B cell (primary cell): ENCODE measurements around the gene PROB1. TPM values are rescaled to one million over a fixed set of nuclear protein-coding genes. Genes with fewer than 3 reads are reported as not detected.

Experiments used
- ATAC-seq: fragments of 200-7000 bp; cut with Tn5 transposase; one replicate; pipeline ENCODE4 v1.10.0; 2021; ENCODE audit warnings: low read depth, mild to moderate bottlenecking, moderate number of reproducible peaks, moderate library complexity
- CTCF ChIA-PET: fragments of 350-600 bp; sonication (Branson Sonifier 250); formaldehyde crosslinking; loops from one replicate; lab custom pipeline; 2021; ENCODE audit warnings: antibody characterized with exemption, inconsistent platforms; lab: Charles Lee
- POLR2A ChIA-PET: fragments of 350-600 bp; sonication (Branson Sonifier 250); formaldehyde crosslinking; loops from one replicate; lab custom pipeline; 2021; ENCODE audit warnings: antibody characterized with exemption; lab: Charles Lee
- DNase-seq: peaks from one replicate; pipeline ENCODE4 v3.0.0; 2013
- H2AFZ ChIP-seq: 2 replicates; pipeline ENCODE4 v1.6.1; 2012; ENCODE audit warnings: mild to moderate bottlenecking, low read depth, low read length; ENCODE audit not compliant: insufficient read depth, poor library complexity, severe bottlenecking
- H3K27ac ChIP-seq, 2 donors: 1 replicate in 1 of 2; 2 replicates in 1 of 2; pipeline ENCODE4 v1.5.1; 2012 to 2013; ENCODE audit warnings: low read length in 2 of 2, mild to moderate bottlenecking in 2 of 2, moderate library complexity in 1 of 2
- H3K27me3 ChIP-seq, 4 experiments: fragments of 200-600 bp in 1 of 4; sonication (generic) in 1 of 4; replicated peaks in 1 of 4; 1 replicate in 2 of 4; 2 replicates in 2 of 4; pipeline versions ENCODE4 v1.6.1 to v1.7.0; 2013 to 2016; ENCODE audit warnings: low read length in 3 of 4, mild to moderate bottlenecking in 2 of 4, mixed read lengths in 1 of 4, moderate library complexity in 1 of 4; ENCODE audit not compliant: insufficient read depth in 4 of 4, control insufficient read depth in 3 of 4; ENCODE audit errors: control extremely low read depth in 1 of 4
- H3K36me3 ChIP-seq, 2 experiments: replicated peaks in 1 of 2; 1 replicate in 1 of 2; 2 replicates in 1 of 2; pipeline versions ENCODE4 v1.6.1 to v1.7.1; 2013; ENCODE audit warnings: low read length in 1 of 2; ENCODE audit not compliant: insufficient read depth in 2 of 2, control insufficient read depth in 1 of 2; ENCODE audit errors: control extremely low read depth in 1 of 2, extremely low read depth in 1 of 2
- H3K4me1 ChIP-seq, 2 donors: fragments of 200-600 bp in 1 of 2; sonication (generic) in 1 of 2; 1 replicate in 1 of 2; 2 replicates in 1 of 2; pipeline versions ENCODE4 v1.5.1 to v1.6.1; 2013 to 2017; ENCODE audit warnings: low read length in 2 of 2; ENCODE audit not compliant: control insufficient read depth in 2 of 2, insufficient read depth in 2 of 2
- H3K4me2 ChIP-seq: replicated peaks from 2 replicates; pipeline ENCODE3; 2012; ENCODE audit warnings: mild to moderate bottlenecking, low read depth, low read length; ENCODE audit not compliant: poor library complexity, severe bottlenecking
- H3K4me3 ChIP-seq, 5 experiments: fragments of 200-600 bp in 1 of 5; sonication (generic) in 1 of 5; 1 replicate in 3 of 5; 2 replicates in 2 of 5; pipeline versions ENCODE4 v1.5.1 to v1.7.0; 2011 to 2016; ENCODE audit warnings: low read length in 4 of 5, mild to moderate bottlenecking in 4 of 5, low read depth in 2 of 5, control low read depth in 1 of 5, moderate library complexity in 1 of 5; ENCODE audit not compliant: insufficient read depth in 1 of 5; ENCODE audit errors: control extremely low read depth in 1 of 5, extremely low read depth in 1 of 5
- H3K79me2 ChIP-seq: fragments of 200-600 bp; sonication (generic); one replicate; pipeline ENCODE4 v1.6.0; 2016; ENCODE audit warnings: low read length; ENCODE audit not compliant: control insufficient read depth, insufficient read depth
- H3K9ac ChIP-seq: fragments of 200-600 bp; sonication (generic); 2 replicates; pipeline ENCODE4 v1.6.1; 2017; ENCODE audit warnings: mild to moderate bottlenecking, low read length, moderate library complexity
- H3K9me3 ChIP-seq, 3 donors: one replicate each; pipeline versions ENCODE4 v1.6.1 to v1.7.1; 2013; ENCODE audit warnings: low read length in 2 of 3; ENCODE audit not compliant: control insufficient read depth in 2 of 3, insufficient read depth in 1 of 3; ENCODE audit errors: control extremely low read depth in 1 of 3
- H4K20me1 ChIP-seq: 2 replicates; pipeline ENCODE4 v1.6.0; 2012; ENCODE audit warnings: mild to moderate bottlenecking, low read length; ENCODE audit not compliant: insufficient read depth, control insufficient read depth, poor library complexity, severe bottlenecking
- H3K27ac Mint-ChIP-seq: one replicate; pipeline ENCODE4 v1.8.0; 2021; ENCODE audit warnings: mixed read lengths
- H3K27me3 Mint-ChIP-seq: one replicate; pipeline ENCODE4 v1.8.0; 2021; ENCODE audit warnings: mixed read lengths
- H3K4me1 Mint-ChIP-seq: one replicate; pipeline ENCODE4 v1.8.0; 2021; ENCODE audit warnings: mixed read lengths
- H3K4me3 Mint-ChIP-seq: one replicate; pipeline ENCODE4 v1.8.0; 2021; ENCODE audit warnings: mixed read lengths
- H3K9me3 Mint-ChIP-seq: one replicate; pipeline ENCODE4 v1.8.0; 2022; ENCODE audit warnings: mixed read lengths; ENCODE audit not compliant: insufficient read depth
- CTCF ChIP-seq: fragments of 200-600 bp; IDR thresholded peaks from one replicate; pipeline ENCODE4 v1.8.0; 2022; ENCODE audit warnings: antibody characterized with exemption, mild to moderate bottlenecking
- EZH2 ChIP-seq: IDR thresholded peaks from 2 replicates; pipeline ENCODE4 v1.6.1; 2012; ENCODE audit warnings: borderline replicate concordance, low read depth, mild to moderate bottlenecking, moderate library complexity, low read length; ENCODE audit not compliant: insufficient read depth, poor library complexity, severe bottlenecking
- WGBS: methylation state at CpG from one replicate; pipeline ENCODE4 v1.1.5; 2013; ENCODE audit warnings: missing lambda C conversion rate; ENCODE audit not compliant: insufficient coverage; 5-methylcytosine and 5-hydroxymethylcytosine counted together
- intact Hi-C: fragments of 100-400 bp; cut with micrococcal nuclease; formaldehyde crosslinking; loops from one replicate; pipeline ENCODE4 v1.10.0; 2022
- polyA plus RNA-seq: library from polyadenylated mRNA; depleted of rRNA; stranded (reverse); fragments of >200 nt; gene quantifications from 2 replicates; pipeline ENCODE4 v1.2.3, GENCODE V29; 2012
- total RNA-seq, 2 donors: library from RNA; stranded (reverse); fragments of 120-200 nt in 1 of 2; gene quantifications; 1 replicate in 1 of 2; 2 replicates in 1 of 2; pipeline versions ENCODE4 v1.2.3 to v1.2.4, GENCODE V29; 2013 to 2022

PROB1 gene
- total and polyA plus RNA-seq, 2 donors (not counting 1 experiment from before 2014, with no cell fraction given) = 1.2 to 3.7 TPM

GRCh38 chr5:139371482-139372435 is 23.1 kb downstream of the PROB1 start:
- H3K4me3 Mint-ChIP-seq = no peak overlapping the region

More at GRCh38 chr5:139371482-139372435, 23.1 kb downstream of the PROB1 start:
- no peak overlapping the region for H3K27ac Mint-ChIP-seq
- ChIA-PET CTCF (interaction anchor here (0.5 to 2.3 kb wide), 5 partner anchors 11 to 121 kb away, joined by 3 to 6 read pairs (median 5); partner anchors contain the start of gene SLC23A1), POLR2A (interaction anchor here (0.5 to 0.8 kb wide), 2 partner anchors 9 to 16 kb away, joined by 3 read pairs; no protein-coding TSS in a partner anchor)
- WGBS = no CpG with 5 or more reads among the region's 7 CpGs
- DNase-seq (no peak), ATAC-seq (no peak)
- H3K9me3 Mint-ChIP-seq = no peaks in the 10 kb centered on the region
- no peaks in the 10 kb centered on the region for H3K4me1 Mint-ChIP-seq
- no peaks in the 10 kb centered on the region for H3K9me3 ChIP-seq
- H3K4me3 ChIP-seq = no peak overlapping the region
- H3K27ac ChIP-seq = no peak overlapping the region
- no peaks in the 10 kb centered on the region for H3K79me2 ChIP-seq
- no peaks in the 10 kb centered on the region for H3K27me3 Mint-ChIP-seq
- H3K4me2 ChIP-seq = no peak overlapping the region
- no peak overlapping the region for H3K9ac ChIP-seq
- TF ChIP-seq CTCF (no peak), EZH2 (no peak)
- peaks cover 3 to 43% of the 10 kb centered on the region in 2 experiments for H3K36me3 ChIP-seq
- no peaks in the 10 kb centered on the region for H4K20me1 ChIP-seq
- H3K4me1 ChIP-seq = no peaks in the 10 kb centered on the region
- intact Hi-C loops = no loop called here
- no peak overlapping the region for H2AFZ ChIP-seq
- H3K27me3 ChIP-seq = no peaks in the 10 kb centered on the region
